CD4-positive, alpha-beta T cell treated with Interleukin-4 for 1 hour (primary cell): ENCODE measurements around the gene SLC26A11.
"Not testable (repeated sequence)": the region's sequence is repeated elsewhere in the genome, so short reads cannot be mapped to it uniquely, and the experiment has no call there.

Experiments
- DNase-seq, 2 donors: peaks; one replicate each; pipeline ENCODE4 v3.0.0-alpha.2; 2020 to 2022

SLC26A11 gene

GRCh38 chr17:80263253-80264204, 43.3 kb downstream of the SLC26A11 start:
- DNase-seq: peak; percentile 87 to 90

DNA sequence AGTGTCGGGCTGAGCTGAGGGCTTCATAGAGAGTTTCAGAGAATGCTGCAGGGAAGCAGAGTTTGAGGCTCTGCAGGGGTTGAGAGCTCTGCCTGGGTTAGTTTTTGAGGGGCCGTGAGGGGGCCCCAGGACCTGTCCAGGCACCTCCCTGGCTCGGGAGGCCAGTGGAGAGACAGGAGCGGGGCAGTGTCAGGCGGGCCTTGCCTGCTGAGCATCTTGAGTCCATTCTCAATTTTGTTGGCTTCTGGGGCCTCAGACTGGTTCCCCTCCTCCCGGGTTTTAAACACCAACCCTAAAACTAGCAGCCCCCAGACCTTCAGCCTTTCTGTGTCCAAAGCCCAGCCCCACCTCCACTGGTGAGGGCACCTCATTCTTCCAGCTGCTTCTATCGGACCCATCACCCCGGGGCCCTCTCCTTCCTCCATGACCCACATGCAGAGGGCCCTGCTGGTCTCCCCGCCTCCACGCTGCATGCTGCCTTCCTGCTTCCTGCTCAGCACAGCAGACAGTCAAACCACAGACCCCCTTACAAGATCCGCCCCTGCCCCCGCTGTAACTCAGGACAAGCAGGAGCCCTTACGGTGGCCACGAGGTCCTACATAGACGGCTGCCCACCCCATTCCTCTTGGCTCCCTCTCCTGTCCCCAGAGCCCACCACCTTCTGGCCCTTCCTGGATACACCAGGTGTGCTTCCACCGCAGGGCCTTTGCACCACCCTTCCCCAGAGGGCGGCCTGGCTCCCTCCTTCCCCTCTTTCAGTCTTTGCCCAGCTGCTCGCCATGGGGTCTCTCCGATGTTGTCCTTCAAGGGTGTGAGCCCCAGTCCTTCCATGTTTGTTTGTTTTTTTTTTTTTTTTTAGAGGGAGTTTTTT, 44.2 kb downstream of the SLC26A11 start:
- DNase-seq: peak; percentile 39 to 55

DNA sequence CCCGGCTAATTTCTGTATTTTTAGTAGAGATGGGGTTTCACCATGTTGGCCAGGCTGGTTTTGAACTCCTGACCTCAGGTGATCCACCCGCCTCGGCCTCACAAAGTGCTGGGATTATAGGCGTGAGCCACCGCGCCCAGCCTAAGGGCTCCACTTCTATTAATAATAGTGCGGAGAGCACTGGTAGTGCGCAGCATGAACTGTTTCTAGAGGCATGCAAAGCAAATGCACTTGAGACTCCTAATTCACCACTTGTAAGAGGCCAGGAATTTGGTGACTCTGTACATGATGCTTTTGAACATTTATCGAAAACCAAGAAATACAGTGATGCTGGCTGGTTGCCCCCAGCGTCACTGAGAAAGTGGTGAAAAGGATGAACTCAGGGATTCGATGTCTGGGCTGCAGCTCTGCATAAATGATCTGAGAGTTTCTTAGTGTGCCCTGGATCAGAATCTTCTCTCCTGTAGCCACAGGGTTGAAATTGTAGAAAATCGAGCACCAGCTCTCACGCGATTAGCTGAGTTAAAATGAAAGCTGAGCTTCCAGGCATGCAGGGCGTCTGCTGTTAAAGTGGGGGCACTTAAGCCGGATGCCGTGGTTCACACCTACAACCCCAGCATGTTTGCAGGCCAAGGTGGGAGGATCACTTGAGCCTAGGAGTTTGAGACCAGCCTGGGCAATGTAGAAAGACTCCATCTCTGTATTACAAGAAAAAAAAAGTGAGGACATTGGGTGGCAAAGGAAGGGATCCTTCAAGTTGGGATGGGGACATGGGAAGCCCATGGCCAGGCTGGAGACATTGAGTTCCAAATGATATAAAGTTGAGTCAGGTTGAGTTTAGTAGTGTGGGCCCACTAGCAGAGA, 45.2 kb downstream of the SLC26A11 start:
- peak; percentile 64 to 74 for DNase-seq

GRCh38 chr17:80267391-80267790, 47.2 kb downstream of the SLC26A11 start:
- DNase-seq: no peak

GRCh38 chr17:80268427-80268826, 48.2 kb downstream of the SLC26A11 start:
- DNase-seq: no peak

GRCh38 chr17:80269405-80269807, 49.2 kb downstream of the SLC26A11 start:
- no peak for DNase-seq

GRCh38 chr17:80270104-80270503, 49.9 kb downstream of the SLC26A11 start:
- DNase-seq: no peak

- peak; percentile 30 to 51 for DNase-seq
Observed at GRCh38 chr17:80270836-80271235, 50.6 kb downstream of the SLC26A11 start.

GRCh38 chr17:80272366-80272765, 52.1 kb downstream of the SLC26A11 start:
- no peak for DNase-seq

DNA sequence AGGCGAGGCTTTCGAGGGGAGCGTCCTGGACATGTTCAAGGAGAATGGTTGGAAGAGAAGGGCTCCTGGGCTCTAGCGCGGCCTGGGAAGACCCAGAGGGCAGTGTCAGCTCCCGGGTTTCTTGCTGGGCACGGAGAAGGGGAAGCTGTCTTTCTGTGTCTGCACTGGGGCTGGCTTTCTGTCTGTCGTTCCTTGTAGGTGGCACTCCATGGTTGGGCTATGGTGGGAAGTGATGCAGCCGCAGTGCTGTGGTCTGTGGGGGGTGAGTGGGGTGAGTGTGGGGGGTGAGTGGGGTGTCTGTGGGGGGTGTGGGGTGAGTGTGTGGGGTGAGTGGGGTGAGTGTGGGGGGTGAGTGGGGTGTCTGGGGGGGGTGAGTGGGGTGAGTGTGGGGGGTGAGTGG, 54.1 kb downstream of the SLC26A11 start:
- DNase-seq: no peak

DNA sequence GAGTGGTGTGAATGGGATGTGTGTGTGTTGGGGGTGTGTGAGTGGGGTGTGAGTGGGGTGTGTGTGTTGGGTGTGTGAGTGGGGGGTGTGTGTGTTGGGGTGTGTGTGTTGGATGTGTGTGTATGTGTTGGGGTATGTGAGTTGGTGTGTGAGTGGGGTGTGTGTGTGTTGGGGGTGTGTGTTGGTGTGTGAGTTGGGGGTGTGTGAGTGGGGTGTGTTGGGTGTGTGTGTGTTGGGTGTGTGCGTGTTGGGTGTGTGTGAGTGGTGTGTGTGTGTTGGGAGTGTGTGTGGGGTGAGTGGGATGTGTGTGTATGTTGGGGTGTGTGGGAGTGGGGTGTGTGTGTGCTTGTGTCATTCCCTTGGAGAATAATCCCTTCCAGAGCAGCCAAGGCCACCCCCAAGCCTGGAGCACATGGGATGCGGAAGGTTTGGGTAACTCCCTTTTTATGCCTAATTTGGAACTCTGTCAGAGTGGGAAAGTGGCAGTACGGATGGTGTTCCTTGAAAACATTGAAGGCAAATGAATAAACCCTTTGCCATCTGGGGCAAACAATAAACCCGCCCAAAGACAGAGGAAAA, 54.7 kb downstream of the SLC26A11 start:
- DNase-seq: no peak

DNA sequence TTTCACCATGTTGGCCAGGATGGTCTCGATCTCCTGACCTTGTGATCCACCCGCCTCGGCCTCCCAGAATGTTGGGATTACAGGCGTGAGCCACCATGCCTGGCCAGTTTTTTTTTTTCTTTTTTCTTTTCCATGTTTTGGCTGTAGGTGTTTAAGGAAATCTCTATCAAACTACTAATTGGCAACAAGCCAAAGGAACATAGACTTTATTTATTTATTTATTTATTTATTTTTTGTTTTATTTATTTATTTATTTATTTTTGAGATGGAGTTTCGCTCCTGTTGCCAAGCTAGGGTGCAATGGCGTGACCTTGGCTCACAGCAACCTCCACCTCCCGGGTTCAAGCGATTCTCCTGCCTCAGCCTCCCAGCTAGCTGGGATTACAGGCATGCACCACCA, 55.6 kb downstream of the SLC26A11 start:
- not testable (repeated sequence) for DNase-seq

GRCh38 chr17:80277751-80278671, 57.8 kb downstream of the SLC26A11 start:
- DNase-seq: no peak

- DNase-seq: no peak
Observed at GRCh38 chr17:80279895-80280294, 59.7 kb downstream of the SLC26A11 start.

DNA sequence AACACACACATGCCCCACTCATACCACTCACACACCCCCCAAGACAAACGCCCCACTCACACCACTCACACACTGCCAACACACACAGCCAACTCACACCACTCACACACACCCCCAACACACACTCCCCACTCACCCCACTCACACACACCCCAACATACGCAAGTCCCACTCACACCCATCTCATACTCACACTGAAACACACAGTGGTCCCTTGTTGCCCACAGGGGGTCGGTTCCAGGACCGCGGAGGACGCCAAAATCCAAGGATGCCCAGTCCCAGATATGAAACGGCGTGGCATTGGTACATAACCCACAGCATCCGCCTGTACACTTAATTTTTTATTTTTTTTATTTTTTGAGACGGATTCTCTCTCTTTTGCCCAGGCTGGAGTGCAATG, 61.3 kb downstream of the SLC26A11 start:
- no peak for DNase-seq

GRCh38 chr17:80283116-80283852, 63.1 kb downstream of the SLC26A11 start:
- DNase-seq: no peak

- no peak for DNase-seq
Observed at GRCh38 chr17:80284631-80285030, 64.4 kb downstream of the SLC26A11 start.

GRCh38 chr17:80285237-80285920, 65.2 kb downstream of the SLC26A11 start:
- DNase-seq: no peak

- DNase-seq: no peak
Observed at GRCh38 chr17:80286638-80286960, 66.4 kb downstream of the SLC26A11 start.

DNA sequence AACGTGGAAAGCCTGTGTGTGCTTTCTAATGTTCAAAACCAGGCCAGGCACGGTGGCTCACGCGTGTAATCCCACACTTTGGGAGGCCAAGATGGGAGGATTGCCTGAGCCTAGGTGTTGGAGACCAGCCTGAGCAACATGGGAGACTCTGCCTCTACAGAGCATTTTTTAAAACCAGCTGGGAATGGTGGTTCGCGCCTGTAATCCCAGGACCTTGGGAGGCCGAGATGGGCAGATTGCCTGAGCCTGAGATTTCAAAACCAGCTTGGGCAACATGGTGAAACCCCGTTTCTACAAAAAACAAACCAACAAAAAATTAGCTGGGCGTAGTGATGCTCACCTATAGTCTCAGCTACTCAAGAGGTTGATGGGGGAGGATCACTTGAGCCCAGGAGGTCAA, 66.8 kb downstream of the SLC26A11 start:
- DNase-seq: no peak
